OCI-LY7 (cell line): ENCODE data around the gene DEXI.

Experiments
- EZH2phosphoT487 ChIP-seq: fragments of 200-600 bp; sonication (generic); IDR thresholded peaks from 2 replicates; pipeline ENCODE4 v1.6.1; 2018; ENCODE audit warnings: low read depth, borderline replicate concordance, mild to moderate bottlenecking, mixed run types, antibody characterized with exemption, low read length, moderate library complexity, mixed read lengths
- TF ChIP-seq, protein P1 (sequence below): fragments of 200-600 bp; sonication (generic); conservative IDR thresholded peaks from 2 replicates; pipeline ENCODE4 v1.5.1; 2014; ENCODE audit warnings: mild to moderate bottlenecking, antibody characterized with exemption, low read length, moderate library complexity, mixed read lengths

DNA sequence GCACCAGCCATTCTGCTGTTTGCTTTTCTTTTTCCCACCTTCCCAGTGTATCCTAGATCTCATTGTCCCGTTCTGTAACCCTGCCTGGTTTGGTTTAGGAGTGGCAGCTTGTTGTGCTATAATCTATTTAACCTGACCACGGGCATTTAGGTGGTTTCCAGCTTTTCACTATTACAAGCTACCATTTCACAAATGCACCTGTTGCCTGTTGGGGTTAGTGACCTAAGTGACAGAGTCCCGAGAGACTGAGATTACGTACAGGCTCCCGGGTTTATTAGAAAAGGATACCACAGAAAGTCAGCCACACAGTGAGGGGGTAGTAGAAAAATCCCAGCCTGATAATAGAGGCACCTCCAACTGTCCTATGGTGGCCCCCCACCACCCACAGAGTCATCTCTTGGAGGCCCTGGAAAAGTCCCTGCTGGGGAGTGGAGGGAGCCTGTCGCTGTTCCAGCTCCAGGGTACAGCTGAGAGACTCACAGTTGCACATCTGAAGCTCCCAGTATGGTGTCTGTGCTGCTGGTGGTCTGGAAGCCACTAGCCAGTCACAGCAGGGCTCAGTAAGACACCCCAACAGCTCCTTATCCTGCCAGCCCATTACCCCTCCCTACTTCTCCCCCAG, 23.3 kb upstream of the DEXI start:
- no peak for TF ChIP-seq EZH2phosphoT487
- TF ChIP-seq, protein P1, sequence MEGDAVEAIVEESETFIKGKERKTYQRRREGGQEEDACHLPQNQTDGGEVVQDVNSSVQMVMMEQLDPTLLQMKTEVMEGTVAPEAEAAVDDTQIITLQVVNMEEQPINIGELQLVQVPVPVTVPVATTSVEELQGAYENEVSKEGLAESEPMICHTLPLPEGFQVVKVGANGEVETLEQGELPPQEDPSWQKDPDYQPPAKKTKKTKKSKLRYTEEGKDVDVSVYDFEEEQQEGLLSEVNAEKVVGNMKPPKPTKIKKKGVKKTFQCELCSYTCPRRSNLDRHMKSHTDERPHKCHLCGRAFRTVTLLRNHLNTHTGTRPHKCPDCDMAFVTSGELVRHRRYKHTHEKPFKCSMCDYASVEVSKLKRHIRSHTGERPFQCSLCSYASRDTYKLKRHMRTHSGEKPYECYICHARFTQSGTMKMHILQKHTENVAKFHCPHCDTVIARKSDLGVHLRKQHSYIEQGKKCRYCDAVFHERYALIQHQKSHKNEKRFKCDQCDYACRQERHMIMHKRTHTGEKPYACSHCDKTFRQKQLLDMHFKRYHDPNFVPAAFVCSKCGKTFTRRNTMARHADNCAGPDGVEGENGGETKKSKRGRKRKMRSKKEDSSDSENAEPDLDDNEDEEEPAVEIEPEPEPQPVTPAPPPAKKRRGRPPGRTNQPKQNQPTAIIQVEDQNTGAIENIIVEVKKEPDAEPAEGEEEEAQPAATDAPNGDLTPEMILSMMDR: no peak
